GM12892 (cell line): ENCODE data around the gene DLG2.

Experiments
- POLR2A ChIP-seq: IDR thresholded peaks from 2 replicates; pipeline ENCODE4 v1.6.1; 2011; ENCODE audit warnings: low read depth, low read length, control low read depth
- POLR2AphosphoS5 ChIP-seq: IDR thresholded peaks from 2 replicates; pipeline ENCODE4 v1.6.1; 2011; ENCODE audit warnings: low read depth, low read length, control low read depth
- TAF1 ChIP-seq: IDR thresholded peaks from 2 replicates; pipeline ENCODE4 v1.6.1; 2011; ENCODE audit warnings: low read depth, mild to moderate bottlenecking, control low read depth, low read length, borderline replicate concordance

DNA sequence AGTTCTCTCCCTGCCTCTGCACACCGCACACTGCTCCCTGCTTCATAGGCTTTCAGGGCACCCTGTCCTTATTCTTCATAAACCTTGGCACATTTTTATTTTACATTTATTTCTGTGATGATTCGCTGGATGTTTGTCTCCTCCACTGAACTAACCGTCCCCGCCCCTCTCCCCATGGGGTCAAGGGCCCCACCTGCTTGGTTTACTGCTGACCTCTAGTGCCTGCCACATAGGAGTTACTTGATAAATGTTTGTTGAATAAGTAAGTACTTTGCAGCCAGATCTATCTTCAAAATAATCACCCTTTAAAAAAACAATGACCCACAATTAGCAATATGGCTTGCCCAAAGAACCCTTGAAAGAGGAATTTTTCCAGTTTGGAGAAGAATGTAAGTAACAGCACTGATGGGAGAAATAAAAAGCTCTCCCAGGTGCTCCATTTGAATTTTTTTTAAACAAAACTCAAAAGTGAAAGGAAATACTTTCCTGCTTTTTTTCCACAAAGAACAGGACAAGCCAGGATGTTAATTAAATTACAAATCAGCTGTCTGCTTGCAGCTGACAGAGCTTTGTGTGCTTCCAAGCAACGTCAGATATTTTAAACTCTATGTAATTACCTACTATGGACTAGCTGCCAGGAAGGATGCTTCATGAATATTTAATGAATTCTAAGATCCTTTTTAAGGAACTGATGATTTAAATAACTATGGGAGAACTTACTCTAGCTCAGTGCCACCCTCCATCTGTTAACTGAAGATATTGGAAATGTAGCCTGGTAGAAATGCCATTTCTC is 1083.6 kb downstream of the DLG2 start:
- TF ChIP-seq POLR2AphosphoS5 (no peak), POLR2A (no peak), TAF1 (no peak)
